ENCODE data around the gene RPS6KC1. TPM values are rescaled to one million over a fixed set of nuclear protein-coding genes. Genes with fewer than 3 reads are reported as not detected.
"Not testable (repeated sequence)": the region's sequence is repeated elsewhere in the genome, so short reads cannot be mapped to it uniquely, and the experiment has no call there.

RPS6KC1 gene
- polyA plus RNA-seq, 10 donors = 16.8 to 24.3 (median 20.2) TPM

DNA sequence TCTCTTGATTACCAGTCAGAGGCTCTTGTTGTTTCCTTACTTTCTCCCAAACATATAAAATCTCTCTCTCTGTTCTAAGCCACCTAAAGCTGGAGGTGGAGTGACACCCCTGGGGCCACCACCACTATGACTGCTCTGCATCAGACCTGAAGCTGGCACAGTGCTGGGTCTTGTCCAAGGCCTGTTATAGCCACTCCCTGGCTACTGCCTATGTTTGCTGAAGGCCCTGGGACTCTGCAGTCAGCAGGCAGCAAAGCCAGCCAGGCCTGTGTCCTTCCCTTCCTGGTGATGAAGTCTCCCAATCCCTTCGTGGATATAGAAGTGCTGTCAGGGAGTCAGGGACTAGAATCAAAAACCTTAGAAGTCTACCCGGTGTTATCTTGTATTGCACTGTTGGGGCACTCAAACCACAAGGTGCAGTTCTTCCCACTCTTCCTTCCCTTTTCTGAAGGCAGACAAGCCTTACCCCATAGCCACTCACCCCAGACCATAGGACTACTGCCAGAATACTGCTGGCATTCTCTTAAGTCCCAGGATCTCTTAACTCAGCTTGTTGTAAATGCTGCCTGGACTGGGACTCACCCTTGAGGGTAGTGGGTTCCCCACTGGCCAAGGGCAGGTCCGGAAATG, 103.1 kb downstream of the RPS6KC1 start:
- no peak for DNase-seq

DNA sequence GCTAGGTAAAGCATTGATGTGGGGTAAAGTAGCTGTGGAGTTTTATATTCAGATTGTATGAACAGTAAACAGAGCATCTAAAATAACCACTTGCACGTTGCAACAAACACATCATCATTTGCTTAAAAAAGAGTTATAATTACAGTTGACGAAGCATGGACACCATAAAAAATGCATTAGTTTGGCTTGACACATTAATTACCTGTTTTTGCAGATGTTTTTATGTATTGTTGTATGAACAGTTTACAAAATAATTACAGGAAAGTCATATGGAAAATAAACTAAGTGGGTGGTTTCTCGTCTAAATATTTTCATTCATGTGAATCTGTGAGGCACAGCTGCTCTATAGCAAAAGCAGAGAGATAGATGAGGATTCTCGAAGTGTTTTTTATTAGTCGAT, 108.3 kb downstream of the RPS6KC1 start:
- peak in 1 of 3 donors; percentile 6 for DNase-seq

DNA sequence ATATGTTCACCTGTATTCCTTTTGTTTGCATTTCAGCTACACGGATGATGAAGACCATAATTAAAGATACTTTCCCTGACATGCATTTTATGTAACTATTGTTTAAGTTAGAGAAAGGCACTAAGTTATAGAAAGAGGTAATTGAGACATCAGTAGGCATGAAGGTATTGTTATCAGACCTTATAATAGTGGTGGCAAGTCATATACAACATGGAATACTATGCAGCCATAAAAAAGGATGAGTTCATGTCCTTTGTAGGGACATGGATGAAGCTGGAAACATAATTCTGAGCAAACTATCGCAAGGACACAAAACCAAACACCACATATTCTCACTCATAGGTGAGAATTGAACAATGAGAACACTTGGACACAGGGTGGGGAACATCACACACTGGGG, 109.4 kb downstream of the RPS6KC1 start:
- not testable (repeated sequence) for DNase-seq

DNA sequence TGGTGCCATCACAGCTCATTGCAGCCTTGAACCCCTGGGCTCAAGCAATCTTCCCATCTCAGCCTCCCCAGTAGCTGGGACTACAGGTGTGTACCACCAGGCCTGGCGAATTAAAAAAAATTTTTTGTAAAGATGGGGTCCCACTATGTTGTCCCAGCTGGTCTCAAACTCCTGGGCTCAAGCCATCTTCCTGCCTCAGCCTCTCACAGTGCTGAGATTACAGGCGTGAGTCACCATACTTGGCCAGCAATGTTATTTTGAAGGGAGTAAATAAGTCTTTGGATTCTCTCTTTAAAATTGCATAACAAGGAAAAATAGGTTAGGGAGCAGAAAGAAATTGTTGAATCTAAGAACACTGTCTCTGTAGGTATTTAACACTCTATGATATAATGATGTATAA, 111.3 kb downstream of the RPS6KC1 start:
- DNase-seq = no peak

DNA sequence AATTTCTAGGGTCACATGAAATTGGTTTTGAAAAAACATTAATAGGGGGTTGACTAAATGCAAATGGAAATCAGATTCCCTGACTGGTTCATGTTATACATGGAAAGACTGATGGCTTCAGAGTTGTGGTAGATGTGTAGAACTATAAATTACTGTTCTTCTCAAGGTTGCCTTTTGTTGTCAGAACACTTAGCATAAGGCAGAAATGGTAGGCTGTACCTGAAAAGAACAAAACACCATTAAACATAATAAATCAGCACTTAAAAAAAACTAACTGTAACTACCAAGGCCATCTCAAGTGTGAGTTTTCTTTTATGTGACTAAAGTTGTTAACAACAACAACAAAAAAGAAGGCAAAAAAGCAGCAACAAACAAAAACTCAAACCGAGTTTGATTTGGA, 111.8 kb downstream of the RPS6KC1 start:
- no peak for DNase-seq

DNA sequence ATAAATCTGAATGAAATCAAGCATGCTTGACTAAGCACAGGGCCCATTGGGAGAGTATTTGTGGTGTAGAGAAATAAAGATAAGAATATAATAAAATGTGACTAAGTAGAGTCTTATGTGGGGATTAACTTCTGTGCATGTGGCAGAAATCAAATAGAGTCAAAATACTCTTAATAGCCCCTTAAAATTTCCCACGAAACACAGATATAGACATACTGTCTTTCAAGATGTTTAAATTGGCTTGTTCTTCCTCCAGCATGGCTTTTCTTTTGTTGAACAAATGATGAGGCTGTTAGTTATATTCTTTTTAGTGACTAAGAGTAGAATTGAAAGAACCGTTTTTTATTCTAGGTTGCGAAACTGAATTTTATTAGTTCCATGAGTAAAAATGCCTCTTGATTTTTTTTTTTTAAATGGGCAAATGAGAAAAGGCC, 112.3 kb downstream of the RPS6KC1 start:
- DNase-seq = no peak

DNA sequence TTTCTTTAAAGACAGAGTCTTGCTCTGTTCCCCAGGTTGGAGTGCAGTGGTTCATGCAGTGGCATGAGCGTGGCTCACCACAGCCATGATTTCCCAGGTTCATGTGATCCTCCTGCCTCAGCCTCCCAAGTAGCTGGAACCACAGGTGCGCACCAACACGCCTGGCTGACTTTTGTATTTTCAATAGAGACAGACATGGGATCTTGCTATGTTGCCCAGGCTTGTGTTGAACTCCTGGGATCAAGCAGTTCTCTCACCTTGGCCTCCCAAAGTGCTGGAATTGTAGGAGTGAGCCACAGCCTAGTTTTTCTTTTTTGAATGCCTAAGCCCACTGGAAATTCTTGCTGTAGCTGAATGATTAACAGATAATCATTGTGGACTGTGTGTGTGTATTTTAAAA, 113.5 kb downstream of the RPS6KC1 start:
- no peak for DNase-seq

DNA sequence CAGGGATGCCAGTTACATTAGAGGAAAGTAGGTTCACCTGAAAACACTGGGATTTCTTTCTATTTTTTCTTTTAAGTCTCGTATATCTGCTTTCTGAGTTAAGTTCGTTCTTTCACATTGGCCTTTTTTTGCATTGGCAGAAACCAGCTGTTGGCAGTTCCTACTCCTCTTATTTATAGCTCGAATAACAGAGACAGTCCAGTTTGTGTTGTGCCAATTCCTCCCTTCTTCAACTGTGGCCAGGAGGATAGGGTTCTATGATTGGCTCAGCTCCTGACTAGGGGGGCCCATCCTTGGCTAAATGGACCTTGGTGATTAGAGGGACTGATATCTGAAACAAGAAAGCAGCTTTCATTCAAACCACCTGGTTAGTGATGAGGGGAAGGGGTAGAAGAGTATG, 115.8 kb downstream of the RPS6KC1 start:
- DNase-seq = peak in 2 of 3 donors; percentile 22 to 45

DNA sequence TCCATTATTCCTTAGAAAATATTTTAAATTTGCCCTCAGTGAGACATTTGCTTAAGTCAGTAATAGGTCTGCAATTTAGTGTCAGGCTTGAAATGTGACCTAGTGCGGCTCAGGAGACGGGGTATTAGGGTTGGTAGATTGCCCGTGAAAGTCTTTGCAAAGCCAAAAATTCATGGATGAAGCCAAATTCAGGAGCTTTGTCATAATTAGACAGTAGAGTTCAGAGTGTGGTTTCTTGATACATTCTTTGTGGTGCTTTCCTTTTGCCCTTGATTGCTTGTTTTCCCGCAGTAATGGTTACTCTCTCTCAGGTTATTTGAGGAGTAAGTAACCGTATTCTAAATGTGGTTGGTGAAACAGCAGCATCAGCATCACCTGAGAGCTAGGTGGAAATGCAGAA, 120.7 kb downstream of the RPS6KC1 start:
- no peak for DNase-seq

DNA sequence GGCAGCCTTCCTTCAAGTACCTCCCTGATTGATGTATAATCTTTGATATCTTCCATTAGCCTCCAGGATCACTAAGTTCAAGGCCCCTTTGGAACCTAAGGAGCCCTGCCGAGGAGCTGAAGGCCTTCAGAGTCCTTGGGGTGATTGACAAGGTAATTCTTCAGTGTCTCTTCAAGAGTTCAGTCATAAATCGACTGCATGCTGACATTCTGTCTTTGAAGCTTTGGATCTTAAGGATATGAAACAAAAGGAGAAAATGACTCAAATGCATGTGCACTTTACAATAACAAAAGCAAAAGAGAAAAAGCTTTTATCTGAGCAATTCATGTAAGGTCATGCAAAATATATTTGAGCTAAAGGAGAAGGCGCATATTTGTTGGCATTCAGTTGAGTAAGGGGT, 125.3 kb downstream of the RPS6KC1 start:
- DNase-seq = no peak

DNA sequence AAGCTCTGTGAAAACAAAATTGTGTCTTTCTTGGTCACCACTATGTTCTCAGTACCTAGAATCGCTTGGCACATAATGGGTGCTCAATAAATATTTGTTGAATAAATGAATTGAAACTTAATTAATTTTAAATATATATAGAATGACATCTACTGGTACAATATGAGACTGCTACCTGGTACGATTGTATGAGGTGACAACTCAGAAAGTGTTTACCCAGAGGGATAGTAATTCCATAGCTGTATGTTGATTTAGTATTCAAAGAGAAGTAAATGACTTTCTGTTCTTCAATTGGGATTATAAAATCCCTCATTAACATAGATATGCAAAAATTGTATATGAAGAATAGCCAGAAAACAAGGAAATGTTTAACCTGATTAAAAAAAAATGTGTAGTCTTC, 128.7 kb downstream of the RPS6KC1 start:
- DNase-seq = no peak

DNA sequence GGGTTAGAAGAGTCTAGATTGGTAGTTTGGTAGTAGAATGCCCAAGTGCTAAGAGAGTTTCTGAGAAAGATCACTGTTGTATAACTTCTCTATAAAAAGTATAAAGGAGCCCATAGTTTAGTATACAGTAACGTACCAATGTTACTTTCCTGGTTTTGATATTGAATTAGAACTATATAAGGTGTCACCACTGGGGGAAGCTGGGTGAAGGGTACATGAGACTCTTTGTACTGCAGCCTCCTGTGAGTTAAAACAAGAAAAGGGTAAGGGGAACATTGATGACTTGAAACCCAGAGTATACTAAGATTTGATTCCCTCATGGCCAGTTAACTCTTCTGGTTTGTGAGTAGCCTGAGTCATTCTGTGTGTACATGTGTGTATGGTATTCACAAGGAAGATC, 129.8 kb downstream of the RPS6KC1 start:
- DNase-seq = no peak

DNA sequence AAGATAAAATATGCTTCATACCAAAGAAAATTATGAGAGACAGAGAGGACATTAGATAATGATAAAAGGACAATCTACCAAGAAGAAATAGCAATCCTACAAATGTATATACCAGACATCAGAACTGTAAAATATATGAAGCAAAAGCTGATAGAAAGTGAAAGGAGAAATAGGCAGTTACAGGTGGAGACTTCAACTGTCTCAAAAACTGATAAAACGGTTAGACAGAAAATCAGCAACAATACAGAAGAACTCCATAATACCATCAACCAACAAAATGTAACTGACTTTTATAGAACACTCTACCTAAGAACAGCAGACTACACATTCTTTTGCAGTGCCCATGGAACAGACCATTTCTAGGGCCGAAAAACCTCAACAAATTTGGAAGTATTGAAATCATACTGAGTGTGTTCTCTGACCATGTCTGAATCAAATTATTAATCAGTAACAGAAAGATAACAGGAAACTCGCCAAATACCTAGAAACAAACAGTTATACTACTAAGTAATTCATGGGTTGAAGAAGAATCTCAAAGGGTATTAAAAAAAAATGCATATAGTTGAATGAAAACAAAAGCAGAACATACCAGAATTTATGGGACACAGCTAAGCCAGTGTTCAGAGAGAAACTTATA, 132.1 kb downstream of the RPS6KC1 start:
- DNase-seq = no peak

DNA sequence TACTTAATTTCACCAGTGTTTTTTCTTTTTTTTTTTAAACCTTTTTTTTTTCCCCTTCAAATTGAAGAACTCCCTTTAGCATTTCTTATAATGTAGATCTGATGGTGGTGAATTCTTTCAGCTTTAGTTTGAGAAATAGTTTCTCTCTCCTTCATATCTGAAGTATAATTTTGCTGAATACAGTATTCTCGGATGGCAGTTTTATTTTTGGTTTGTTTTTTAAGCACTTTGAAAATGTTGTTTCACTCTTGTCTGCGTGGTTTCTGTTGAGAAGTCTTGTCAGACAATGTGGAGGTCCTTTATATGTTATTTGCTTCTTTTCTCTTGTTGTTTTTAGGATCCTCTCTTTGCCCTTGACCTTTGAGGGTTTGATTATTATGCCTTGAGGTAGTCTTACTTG, 135.1 kb downstream of the RPS6KC1 start:
- no peak for DNase-seq

DNA sequence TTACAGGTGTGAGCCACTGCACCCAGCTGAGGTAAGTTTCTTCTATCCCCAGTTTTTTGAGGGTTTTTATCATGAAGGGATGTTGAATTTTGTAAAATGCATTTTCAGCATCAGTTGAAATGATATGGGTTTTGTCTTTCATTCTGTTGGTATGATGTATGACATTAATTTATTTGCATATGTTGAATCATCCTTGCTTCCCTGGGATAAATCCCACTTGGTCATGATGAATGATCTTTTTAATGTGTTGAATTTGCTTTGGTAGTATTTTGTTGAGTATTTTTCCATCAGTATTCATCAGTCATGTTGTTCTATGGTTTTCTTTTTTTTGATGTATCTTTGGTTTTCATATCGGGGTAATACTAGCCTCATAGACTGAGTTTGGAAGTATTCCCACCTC, 141.0 kb downstream of the RPS6KC1 start:
- no peak for DNase-seq

DNA sequence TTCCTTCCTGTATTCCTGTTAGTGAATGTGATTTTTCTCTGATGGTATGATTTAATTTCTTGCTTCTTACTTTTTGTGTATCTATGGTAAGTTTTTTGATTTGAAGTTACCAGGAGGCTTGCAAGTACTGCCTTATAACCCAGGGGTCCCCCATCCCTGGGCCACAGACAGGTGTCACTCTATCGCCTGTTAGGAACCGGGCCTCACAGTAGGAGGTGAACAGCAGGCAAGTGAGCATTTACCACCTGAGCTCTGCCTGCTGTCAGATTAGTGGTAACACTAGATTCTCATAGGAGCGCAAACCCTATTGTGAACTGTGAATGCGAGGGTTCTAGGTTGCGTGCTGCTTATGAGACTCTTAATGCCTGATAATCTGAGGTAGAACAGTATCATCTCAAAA, 143.3 kb downstream of the RPS6KC1 start:
- DNase-seq = no peak

DNA sequence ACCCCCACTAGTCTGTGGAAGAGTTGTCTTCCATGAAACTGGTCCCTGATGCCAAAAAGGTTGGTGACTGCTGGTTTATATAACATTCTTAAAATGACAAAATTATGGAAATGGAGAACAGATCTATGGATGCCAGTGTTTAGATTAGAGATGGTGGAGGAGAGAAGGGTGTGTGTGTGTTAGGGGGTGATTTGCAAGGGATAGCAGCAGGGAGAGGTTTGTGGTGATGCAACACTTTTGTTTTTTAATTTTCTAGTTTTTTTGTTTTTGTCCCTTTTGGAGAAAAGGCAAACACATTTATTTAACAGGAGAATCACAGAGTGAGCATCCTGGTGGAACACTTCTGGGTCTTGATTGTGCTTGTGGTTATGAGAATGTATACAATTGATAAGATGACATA, 143.8 kb downstream of the RPS6KC1 start:
- DNase-seq = no peak

DNA sequence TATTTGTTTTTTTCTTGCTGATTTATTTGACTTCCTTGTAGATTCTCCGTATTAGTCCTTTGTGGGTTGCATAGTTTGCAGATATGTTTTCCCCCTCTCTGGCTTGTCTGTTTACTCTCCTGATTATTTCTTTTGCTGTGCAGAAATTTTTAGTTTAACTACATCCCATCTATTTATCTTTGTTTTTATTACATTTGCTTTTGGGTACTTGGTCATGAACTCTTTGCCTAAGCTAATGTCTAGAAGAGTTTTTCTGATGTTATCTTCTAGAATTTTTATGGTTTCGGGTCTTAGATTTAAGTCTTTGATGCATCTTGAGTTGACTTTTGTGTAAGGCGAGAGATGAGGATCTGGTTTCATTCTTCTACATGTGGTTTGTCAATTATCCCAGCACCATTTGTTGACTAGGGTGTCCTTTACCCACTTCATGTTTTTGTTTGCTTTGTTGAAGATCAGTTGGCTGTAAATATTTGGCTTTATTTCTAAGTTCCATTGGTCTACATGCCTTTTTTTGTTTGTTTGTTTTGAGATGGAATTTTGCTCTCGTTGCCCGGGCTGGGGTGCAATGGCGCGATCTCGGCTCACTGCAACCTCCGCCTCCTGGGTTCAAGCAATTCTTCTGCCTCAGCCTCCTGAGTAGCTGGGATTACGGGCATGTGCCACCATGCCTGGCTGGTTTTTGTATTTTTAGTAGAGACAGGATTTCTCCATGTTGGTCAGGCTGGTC, 145.4 kb downstream of the RPS6KC1 start:
- DNase-seq = not testable (repeated sequence)

DNA sequence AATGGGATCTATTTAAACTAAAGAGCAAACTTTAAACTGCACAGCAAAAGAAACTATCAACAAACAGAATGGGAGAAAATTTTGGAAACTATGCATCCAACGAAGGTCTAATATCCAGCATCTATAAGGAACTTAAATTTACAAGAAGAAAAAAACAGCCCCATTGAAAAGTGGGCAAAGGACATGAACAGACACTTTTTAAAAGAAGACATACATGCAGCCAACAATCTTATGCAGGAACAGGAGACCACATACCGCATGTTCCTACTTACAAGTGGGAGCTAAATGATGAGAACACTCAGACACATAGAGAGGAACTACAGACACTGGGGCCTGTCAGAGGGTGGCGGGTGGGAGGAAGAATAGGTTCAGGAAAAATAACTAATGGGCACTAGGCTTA, 149.6 kb downstream of the RPS6KC1 start:
- no peak for DNase-seq

DNA sequence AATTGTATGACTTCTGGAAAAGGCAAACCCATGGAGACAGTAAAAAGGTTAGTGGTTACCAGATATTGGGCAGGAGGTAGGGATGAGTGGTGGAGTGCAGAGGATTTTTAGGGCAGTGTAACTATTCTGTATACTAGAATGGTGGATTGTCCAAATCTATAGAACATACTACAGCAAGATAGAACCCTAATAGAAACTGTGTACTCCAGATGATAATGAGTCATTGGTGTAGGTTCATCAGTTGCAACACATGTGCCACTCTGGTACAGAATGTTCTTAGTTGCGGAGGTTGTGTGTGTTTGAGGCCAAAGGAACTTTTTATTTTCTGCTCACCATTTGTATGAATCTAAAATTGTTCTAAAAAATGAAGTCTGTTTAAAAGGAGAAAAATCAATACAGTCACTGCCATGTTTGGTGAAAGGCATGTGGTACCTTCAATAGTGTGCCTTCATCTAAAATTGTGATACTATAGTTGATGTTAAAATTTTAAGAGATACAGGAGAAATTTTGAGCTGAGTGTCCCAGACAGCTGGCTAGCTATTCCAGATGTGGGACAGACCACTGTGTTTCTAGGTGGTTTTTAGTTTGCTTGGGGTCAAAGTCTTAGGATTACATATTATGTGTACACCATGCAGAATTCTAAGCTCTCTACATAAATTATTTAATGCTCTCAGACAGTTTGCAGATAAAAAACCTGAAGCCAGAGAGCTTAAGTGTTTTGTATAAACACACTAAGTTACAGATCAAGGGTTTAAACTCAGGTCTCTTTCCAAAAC, 150.5 kb downstream of the RPS6KC1 start:
- DNase-seq = no peak

DNA sequence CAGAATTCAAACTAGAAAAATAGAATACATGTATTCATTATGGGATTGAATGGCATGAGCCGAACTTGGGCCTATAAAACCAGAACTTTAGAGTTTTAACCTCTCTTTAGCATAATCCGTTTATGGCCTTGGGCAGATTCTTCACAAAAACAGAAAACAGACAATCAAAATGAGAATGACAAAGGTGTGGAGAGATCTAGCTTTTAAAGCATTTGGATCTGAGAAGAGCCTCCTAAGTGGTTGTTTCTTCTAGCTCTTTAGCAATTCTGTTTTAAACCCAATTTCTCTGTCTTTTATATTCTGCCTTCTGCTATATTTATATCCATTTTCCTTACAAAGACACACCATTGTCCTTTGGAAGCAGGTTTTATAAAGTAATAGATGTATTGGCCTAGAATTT, 160.2 kb downstream of the RPS6KC1 start:
- DNase-seq = no peak

DNA sequence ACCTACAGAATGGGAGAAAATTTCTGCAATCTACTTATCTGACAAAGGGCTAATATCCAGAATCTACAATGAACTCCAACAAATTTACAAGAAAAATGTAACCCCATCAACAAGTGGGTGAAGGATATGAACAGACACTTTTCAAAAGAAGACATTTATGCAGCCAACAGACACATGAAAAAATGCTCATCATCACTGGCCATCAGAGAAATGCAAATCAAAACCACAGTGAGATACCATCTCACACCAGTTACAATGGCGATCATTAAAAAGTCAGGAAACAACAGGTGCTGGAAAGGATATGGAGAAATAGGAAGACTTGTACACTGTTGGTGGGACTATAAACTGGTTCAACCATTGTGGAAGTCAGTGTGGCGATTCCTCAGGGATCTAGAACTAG, 168.0 kb downstream of the RPS6KC1 start:
- not testable (repeated sequence) for DNase-seq

DNA sequence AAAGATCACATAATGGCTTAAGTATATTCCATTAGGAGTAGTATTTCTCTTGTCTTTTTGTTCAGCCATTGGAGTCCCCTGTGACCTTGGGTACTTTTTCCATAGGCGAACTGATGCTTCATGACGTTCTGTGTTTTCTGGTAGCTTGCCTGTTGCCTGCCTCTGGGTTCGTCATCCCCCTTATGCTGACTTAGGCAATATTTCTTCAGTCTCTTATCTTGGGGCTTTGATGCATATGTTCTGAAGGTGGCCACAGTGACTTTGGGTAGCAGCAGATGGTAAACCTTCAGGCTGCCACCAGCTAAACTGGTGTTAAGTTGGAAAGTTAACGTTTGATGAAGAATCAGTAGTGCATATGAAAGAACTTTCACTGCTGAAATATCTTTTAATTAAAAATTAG, 170.2 kb downstream of the RPS6KC1 start:
- no peak for DNase-seq
